LNCAP (cell line): Measurements from ENCODE around the gene SMARCD3.

ENCODE experiments used
- TF ChIP-seq, protein P1 (sequence below): fragments of 450-650 bp; IDR thresholded peaks from 2 replicates; pipeline ENCODE4 v1.5.1; 2017; ENCODE audit warnings: mild to moderate bottlenecking

Gene SMARCD3

DNA sequence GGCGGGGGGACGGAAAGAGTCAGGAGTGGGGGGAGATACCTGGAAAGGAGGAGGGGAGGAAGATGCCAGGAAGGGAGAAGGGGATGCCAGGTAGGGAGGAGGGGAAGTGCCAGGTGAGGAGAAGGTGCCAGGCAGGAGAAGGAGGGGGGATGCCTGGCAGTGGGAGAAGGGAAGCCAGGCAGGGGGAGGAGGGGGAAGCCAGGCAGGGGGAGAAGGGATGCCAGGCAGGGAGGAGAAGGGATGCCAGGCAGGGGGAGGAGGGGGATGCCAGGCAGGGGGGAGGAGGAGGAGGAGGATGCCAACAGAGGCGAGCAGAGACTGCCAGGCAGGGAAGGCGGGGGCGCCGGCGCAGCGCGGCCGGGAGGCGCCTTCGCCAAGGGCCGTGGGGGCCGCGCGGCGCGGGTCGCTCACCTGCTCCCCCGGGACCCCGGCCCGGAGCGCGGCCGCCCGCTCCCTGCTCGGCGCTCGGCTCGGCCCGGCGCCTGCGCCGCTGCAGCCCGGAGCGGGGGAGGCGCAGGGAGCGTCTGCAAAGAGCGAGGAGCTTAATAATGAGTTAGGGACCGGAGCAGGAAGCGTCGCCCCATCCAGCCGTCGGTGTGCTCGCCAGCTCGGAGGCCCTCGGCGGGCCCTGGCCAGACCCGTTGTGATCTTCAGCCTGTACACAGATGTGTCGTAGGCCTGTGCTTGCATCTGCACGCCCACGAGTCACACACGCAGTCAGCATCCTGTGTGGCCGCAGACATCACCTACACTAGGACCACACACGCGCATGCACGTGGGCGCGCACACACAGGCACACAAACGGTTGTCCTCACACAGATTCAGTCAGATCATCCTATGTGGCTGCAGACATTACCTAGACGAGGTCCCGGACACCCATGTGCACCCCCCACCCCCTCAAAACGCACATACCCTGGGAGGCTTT is 28.4 kb upstream of the SMARCD3 start:
- TF ChIP-seq, protein P1, sequence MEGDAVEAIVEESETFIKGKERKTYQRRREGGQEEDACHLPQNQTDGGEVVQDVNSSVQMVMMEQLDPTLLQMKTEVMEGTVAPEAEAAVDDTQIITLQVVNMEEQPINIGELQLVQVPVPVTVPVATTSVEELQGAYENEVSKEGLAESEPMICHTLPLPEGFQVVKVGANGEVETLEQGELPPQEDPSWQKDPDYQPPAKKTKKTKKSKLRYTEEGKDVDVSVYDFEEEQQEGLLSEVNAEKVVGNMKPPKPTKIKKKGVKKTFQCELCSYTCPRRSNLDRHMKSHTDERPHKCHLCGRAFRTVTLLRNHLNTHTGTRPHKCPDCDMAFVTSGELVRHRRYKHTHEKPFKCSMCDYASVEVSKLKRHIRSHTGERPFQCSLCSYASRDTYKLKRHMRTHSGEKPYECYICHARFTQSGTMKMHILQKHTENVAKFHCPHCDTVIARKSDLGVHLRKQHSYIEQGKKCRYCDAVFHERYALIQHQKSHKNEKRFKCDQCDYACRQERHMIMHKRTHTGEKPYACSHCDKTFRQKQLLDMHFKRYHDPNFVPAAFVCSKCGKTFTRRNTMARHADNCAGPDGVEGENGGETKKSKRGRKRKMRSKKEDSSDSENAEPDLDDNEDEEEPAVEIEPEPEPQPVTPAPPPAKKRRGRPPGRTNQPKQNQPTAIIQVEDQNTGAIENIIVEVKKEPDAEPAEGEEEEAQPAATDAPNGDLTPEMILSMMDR, result no peak

GRCh38 chr7:151275813-151276577 is 27.5 kb upstream of the SMARCD3 start:
- TF ChIP-seq, protein P1, result no peak

- TF ChIP-seq, protein P1, result no peak
Measured at GRCh38 chr7:151274936-151275812, 26.7 kb upstream of the SMARCD3 start.

DNA sequence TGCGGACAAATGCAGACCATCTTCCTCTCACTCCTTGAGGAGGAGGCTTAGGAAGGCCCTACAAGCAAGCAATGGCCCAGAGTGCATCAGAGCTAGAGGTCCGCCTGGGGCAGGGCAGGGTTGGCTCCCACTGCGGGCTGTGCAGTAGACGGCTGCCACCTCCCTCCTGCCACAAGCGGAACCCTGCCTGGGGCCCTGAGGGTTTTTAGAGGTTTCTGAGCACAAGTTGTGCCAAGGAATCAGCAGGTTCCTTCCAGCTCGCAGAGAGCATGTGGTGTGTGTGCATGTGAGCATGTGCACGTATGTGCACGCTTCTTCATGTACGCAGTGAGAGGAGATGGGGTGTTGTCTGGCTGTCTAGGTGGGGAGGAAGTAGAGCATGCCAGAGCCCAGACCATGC is 25.9 kb upstream of the SMARCD3 start:
- TF ChIP-seq, protein P1, result no peak

DNA sequence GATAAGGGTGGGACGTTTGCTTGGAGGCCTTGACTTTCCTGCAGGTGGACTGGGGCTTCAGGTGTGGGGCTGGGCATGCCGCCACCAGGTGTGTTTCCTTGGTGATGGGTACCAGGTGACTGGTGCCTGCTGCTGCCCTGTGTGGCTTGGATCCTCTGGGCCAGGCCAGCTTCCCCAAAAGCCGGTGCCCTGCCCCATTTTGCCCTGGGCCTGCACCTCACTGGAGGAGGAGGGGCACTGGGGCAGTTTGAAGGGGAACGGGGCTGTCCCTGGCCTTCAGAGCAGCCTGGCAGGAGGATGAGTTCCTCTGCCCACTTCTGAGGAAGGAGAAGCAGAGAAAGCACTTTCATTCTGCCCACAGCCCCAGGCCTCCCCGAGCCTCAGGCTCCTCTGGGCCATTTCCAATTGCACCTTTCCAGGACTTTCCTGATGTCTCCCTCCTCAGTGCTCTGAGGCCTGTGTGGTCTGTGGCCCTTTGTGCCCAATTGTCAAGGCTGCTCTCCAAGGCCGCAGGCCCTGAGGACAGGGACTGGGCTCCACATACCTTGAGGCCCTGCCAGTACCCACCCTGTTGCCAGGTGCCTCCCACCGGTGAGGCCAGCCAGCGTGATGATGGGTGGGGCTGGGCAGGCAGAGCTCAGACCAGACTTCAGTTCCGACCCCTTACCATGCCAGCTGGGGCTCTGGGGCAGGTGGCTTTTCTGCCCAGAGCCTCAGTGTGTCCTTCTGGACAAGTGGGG is 25.3 kb upstream of the SMARCD3 start:
- TF ChIP-seq, protein P1, result no peak

- TF ChIP-seq, protein P1, result no peak
Measured at GRCh38 chr7:151272877-151273276, 24.4 kb upstream of the SMARCD3 start.
